Measurements from ENCODE around the gene NOP16.

DNA sequence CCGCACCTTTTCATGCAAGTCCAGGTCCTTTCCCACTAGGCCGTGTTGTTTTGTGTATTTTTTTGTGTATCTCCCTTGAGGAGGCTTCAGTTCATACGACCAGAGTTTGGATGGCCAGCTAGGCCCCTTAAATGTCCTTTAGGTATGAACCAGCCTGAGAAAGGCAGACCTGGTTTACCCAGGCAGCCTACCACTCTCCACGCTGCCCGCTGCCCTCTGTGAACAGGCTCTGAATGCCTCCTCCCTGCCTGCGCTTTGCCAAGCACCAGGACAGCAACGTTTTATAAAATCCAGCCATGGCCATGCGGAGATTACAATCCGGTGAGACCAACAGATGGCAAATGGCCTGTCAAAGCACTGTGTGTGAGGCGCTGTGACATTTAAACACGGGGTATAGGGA lies 28.6 kb upstream of the NOP16 start:
- TF ChIP-seq, protein P1, sequence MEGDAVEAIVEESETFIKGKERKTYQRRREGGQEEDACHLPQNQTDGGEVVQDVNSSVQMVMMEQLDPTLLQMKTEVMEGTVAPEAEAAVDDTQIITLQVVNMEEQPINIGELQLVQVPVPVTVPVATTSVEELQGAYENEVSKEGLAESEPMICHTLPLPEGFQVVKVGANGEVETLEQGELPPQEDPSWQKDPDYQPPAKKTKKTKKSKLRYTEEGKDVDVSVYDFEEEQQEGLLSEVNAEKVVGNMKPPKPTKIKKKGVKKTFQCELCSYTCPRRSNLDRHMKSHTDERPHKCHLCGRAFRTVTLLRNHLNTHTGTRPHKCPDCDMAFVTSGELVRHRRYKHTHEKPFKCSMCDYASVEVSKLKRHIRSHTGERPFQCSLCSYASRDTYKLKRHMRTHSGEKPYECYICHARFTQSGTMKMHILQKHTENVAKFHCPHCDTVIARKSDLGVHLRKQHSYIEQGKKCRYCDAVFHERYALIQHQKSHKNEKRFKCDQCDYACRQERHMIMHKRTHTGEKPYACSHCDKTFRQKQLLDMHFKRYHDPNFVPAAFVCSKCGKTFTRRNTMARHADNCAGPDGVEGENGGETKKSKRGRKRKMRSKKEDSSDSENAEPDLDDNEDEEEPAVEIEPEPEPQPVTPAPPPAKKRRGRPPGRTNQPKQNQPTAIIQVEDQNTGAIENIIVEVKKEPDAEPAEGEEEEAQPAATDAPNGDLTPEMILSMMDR (IDR thresholded peaks at IDR 0.05): no peak
- TF ChIP-seq POLR2A (IDR thresholded peaks at IDR 0.05): no peak

All from Peyer's patch (tissue), 4 donors.